Spinal cord (tissue), 10 donors: Measurements from ENCODE around the gene MAP3K20. TPM values are rescaled to one million over a fixed set of nuclear protein-coding genes. Genes with fewer than 3 reads are reported as not detected.

Source experiments
- DNase-seq, 6 donors: peaks; one replicate each; pipeline versions ENCODE4 v3.0.0 to v3.0.0-alpha.2; 2013 to 2015; ENCODE audit warnings: low spot score in 6 of 6, low read depth in 4 of 6
- H3K27ac ChIP-seq: one replicate; pipeline ENCODE4 v1.5.1; 2013; ENCODE audit warnings: low read depth, low read length, control low read depth
- H3K27me3 ChIP-seq: one replicate; pipeline ENCODE4 v1.6.1; 2013; ENCODE audit warnings: low read length; ENCODE audit not compliant: control insufficient read depth, insufficient read depth
- H3K36me3 ChIP-seq: one replicate; pipeline ENCODE4 v1.6.1; 2013; ENCODE audit warnings: low read length; ENCODE audit not compliant: control insufficient read depth, insufficient read depth
- H3K4me1 ChIP-seq: one replicate; pipeline ENCODE4 v1.6.1; 2013; ENCODE audit warnings: low read length; ENCODE audit not compliant: control insufficient read depth, insufficient read depth
- H3K4me3 ChIP-seq: one replicate; pipeline ENCODE4 v1.5.1; 2013; ENCODE audit warnings: low read depth, low read length, control low read depth
- H3K9me3 ChIP-seq: one replicate; pipeline ENCODE4 v1.6.1; 2013; ENCODE audit warnings: low read length; ENCODE audit not compliant: control insufficient read depth, insufficient read depth
- WGBS: methylation state at CpG from one replicate; pipeline ENCODE4 v1.1.5; 2013; ENCODE audit warnings: missing lambda C conversion rate; ENCODE audit not compliant: insufficient coverage; 5-methylcytosine and 5-hydroxymethylcytosine counted together
- polyA plus RNA-seq, 2 donors: library from polyadenylated mRNA; unstranded; fragments of 120-200 nt; gene quantifications; one replicate each; pipeline ENCODE4 v1.2.1, GENCODE V29; 2013; ENCODE audit not compliant: insufficient read length in 2 of 2
- total RNA-seq, 2 donors: library from RNA; depleted of rRNA in 1 of 2; stranded (reverse); fragments of 120-200 nt in 1 of 2; fragments of >200 nt in 1 of 2; gene quantifications; one replicate each; pipeline versions ENCODE4 v1.2.3 to v1.2.4, GENCODE V29; 2013 to 2014
- donor health status: healthy.

The MAP3K20 gene
- total and polyA plus RNA-seq, 4 donors, result 8.0 to 26.8 (median 16.6) TPM

DNA sequence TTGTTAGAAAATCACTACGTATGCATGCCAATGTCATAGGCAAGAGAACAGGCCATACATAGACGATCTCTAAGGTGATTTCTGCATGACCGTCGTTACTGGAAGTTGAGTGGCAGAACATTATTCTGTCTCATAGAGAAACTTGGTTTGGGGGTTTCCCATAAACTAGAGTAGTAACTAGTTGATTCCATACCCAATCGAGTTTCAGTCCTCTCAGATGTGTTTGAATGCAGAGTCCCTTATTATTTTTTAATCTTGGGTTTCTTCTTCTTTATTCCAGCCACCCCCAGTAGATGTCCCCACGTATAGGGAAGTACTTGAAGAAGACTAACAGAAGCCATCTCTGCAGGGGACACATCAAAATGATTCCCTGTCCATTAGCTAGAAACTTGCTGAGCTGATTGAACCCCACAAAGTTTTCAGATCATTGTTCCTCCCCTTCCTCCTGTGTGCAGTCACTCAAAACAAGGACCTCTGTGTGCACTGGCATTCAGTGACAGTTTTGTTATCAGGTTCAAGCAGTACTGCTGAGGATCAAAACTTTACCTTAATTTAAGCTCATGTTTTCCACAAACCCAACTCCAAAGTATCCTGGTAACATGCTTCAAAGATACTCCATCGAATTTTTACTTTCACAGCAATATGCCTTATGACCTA is 210.6 kb downstream of the MAP3K20 start:
- Histone ChIP-seq H3K36me3 (no peaks in the 10 kb centered on the region), H3K4me3 (no peak overlapping the region), H3K27ac (no peak overlapping the region), H3K9me3 (no peaks in the 10 kb centered on the region), H3K4me1 (no peaks in the 10 kb centered on the region), H3K27me3 (no peaks in the 10 kb centered on the region)
- no peak for DNase-seq
- 100% methylated on average over 2 of the region's 7 CpGs for WGBS

DNA sequence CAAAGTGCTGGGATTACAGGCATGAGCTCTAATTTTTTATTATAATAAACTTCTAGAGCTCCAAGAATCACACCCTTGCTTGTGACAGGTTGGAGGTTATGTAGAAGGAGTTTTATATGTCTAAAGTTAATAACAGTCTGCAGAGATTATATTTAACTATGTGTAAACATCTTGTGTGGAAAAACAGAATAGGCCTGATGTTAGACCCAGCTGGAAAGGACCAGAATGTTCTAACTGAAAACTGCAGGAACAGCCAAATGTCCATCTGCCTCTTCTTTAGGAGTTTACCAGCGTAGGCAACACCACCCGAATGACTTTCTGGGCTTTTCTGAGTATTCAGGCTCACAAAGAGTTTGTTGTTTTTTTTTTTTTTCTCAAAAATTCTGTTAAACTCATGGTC is 211.9 kb downstream of the MAP3K20 start:
- Histone ChIP-seq H3K27ac (no peak overlapping the region), H3K9me3 (no peaks in the 10 kb centered on the region), H3K36me3 (no peaks in the 10 kb centered on the region), H3K4me1 (no peaks in the 10 kb centered on the region), H3K4me3 (no peak overlapping the region), H3K27me3 (no peaks in the 10 kb centered on the region)
- DNase-seq, result no peak
- 100% methylated on average over 1 of the region's 2 CpGs for WGBS

DNA sequence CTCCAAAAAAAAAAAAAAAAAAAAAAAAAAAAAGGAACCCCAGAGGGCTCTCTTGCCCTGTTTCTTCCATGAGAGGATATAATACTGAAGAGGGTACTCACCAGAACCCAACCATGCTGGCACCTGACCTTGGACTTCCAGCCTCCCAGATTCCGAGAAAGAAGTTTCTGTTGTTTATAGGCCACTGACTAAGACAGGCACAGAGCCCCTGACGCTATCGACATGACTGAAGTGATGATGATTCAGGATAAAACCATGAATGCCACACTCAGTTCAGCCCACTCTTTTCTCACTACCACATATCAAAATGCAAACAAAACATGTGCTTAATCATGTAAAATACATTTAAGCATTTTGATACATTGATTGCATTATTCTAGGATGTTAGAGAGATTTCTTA is 212.9 kb downstream of the MAP3K20 start:
- H3K4me1 ChIP-seq, result no peaks in the 10 kb centered on the region
- no peaks in the 10 kb centered on the region for H3K9me3 ChIP-seq
- no peak for DNase-seq
- WGBS, result no CpG with 5 or more reads among the region's 3 CpGs
- no peaks in the 10 kb centered on the region for H3K36me3 ChIP-seq
- no peak overlapping the region for H3K4me3 ChIP-seq
- H3K27ac ChIP-seq, result no peak overlapping the region
- H3K27me3 ChIP-seq, result no peaks in the 10 kb centered on the region

DNA sequence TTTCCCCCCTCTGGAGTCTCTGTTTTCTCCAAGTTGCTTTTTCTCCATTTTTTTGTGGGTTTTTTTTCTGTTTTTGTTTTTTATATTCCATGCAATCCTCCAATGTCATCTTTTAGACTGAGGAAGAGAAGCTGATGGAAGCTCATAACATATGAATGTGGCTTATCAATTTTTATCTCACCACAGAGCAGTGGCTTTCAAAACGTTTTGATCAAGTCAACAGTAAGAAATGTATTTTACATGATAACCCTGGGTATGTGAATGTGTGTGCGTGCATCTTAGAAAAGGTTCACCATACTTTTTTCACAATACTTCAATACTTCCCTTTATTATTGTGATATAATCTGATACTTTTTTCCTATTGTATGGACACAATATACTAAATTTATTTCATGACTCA is 214.4 kb downstream of the MAP3K20 start:
- no CpG with 5 or more reads among the region's 2 CpGs for WGBS
- Histone ChIP-seq H3K27me3 (no peaks in the 10 kb centered on the region), H3K36me3 (no peaks in the 10 kb centered on the region), H3K4me3 (no peak overlapping the region), H3K27ac (no peak overlapping the region), H3K4me1 (no peaks in the 10 kb centered on the region), H3K9me3 (no peaks in the 10 kb centered on the region)
- no peak for DNase-seq

DNA sequence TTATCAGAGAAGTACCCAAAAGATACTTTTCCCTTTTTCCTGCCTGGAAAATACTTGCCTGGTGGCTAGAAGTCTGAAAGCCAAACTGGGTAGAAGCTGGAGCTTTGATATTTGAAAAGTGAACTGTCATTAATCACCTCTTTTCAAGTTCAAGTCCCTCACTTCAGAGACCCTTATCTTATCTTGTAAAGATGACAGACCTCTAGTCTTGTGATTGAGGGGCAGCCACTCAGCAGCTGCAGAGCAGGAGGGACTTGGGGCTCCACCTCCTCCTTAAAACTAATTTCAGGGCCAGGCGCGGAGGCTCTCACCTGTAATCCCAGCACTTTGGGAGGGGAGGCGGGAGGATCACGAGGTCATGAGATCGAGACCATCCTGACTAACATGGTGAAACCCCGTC is 214.9 kb downstream of the MAP3K20 start:
- no peak for DNase-seq
- no peaks in the 10 kb centered on the region for H3K27me3 ChIP-seq
- 100% methylated on average over 2 of the region's 6 CpGs for WGBS
- no peak overlapping the region for H3K27ac ChIP-seq
- H3K4me1 ChIP-seq, result no peaks in the 10 kb centered on the region
- no peaks in the 10 kb centered on the region for H3K36me3 ChIP-seq
- H3K4me3 ChIP-seq, result no peak overlapping the region
- no peaks in the 10 kb centered on the region for H3K9me3 ChIP-seq

DNA sequence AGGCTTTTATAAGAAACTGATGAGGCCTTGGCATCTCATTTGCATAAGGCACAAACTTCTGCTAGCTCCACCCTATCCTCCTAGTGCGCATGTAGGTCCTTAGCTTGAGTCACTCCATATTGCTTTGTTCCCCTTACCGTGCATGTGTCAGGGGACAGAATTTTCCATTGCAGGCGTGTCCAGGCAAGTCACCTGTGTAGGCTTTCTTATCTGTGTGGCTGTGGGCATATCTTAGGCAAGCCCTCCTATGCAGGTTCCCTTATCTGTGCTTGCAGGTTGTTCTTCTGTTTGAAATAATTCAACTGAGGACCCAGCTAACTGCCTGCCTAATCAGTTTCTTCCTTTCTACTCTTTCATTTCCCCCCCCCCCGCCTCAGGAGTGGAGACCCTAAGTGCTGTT is 215.8 kb downstream of the MAP3K20 start:
- Histone ChIP-seq H3K27me3 (no peaks in the 10 kb centered on the region), H3K4me1 (no peaks in the 10 kb centered on the region), H3K27ac (no peak overlapping the region), H3K9me3 (no peaks in the 10 kb centered on the region), H3K36me3 (no peaks in the 10 kb centered on the region), H3K4me3 (no peak overlapping the region)
- no peak for DNase-seq
- no CpG with 5 or more reads among the region's 4 CpGs for WGBS

- DNase-seq, result no peak
- no CpG with 5 or more reads among the region's 2 CpGs for WGBS
- H3K27ac ChIP-seq, result no peak overlapping the region
Measured at GRCh38 chr2:173296235-173296634, 220.6 kb downstream of the MAP3K20 start.

GRCh38 chr2:173298536-173299097 is 223.0 kb downstream of the MAP3K20 start:
- Histone ChIP-seq H3K36me3 (no peaks in the 10 kb centered on the region), H3K4me3 (no peak overlapping the region), H3K4me1 (no peaks in the 10 kb centered on the region), H3K27me3 (no peaks in the 10 kb centered on the region), H3K9me3 (peaks cover 2% of the 10 kb centered on the region), H3K27ac (no peak overlapping the region)
- WGBS, result 100% methylated on average over 1 of the region's 5 CpGs
- DNase-seq, result no peak

More at GRCh38 chr2:173296235-173296634, 220.6 kb downstream of the MAP3K20 start:
- H3K4me3 ChIP-seq, result no peak overlapping the region
- H3K4me1 ChIP-seq, result no peaks in the 10 kb centered on the region
- no peaks in the 10 kb centered on the region for H3K27me3 ChIP-seq
- no peaks in the 10 kb centered on the region for H3K36me3 ChIP-seq
- peaks cover 2% of the 10 kb centered on the region for H3K9me3 ChIP-seq

GRCh38 chr2:173299764-173300163 is 224.1 kb downstream of the MAP3K20 start:
- WGBS, result 96% methylated on average over 3 of the region's 5 CpGs
- no peaks in the 10 kb centered on the region for H3K27me3 ChIP-seq
- DNase-seq, result no peak

GRCh38 chr2:173300458-173300857 is 224.8 kb downstream of the MAP3K20 start:
- no peak for DNase-seq
- Histone ChIP-seq H3K27ac (no peak overlapping the region), H3K4me1 (no peaks in the 10 kb centered on the region), H3K27me3 (no peaks in the 10 kb centered on the region), H3K4me3 (no peak overlapping the region), H3K9me3 (peaks cover 2% of the 10 kb centered on the region), H3K36me3 (no peaks in the 10 kb centered on the region)
- 100% methylated on average over 1 of the region's 1 CpG for WGBS

More at GRCh38 chr2:173299764-173300163, 224.1 kb downstream of the MAP3K20 start:
- Histone ChIP-seq H3K4me3 (no peak overlapping the region), H3K27ac (no peak overlapping the region), H3K36me3 (no peaks in the 10 kb centered on the region), H3K4me1 (no peaks in the 10 kb centered on the region), H3K9me3 (peaks cover 2% of the 10 kb centered on the region)
